ENCODE results near the gene GATA3. TPM values are rescaled to one million over a fixed set of nuclear protein-coding genes. Genes with fewer than 3 reads are reported as not detected.

GATA3 gene
- total RNA-seq, 1 donor = not detected

DNA sequence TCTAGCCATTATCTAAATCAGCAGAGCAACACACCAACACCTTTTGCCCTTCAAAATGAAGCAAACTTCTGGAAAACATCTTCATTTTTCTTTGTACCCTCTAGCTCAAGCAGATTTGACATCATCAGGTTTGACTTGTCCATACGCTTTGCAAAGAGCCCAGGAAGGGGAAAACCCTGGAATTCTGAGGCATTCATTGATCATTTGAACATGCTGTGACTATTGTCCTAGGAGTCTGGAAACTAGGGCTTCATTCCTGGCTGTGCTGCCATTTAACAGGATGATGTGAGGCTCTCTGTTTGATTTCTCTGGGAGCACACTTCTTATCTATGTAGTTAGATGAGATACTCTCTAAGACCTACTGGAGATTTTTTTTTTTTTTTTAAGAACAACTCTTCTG, 23.5 kb downstream of the GATA3 start:
- no peak overlapping the region for H3K4me3 ChIP-seq (ENCODE audit: low read depth, low read length)
- DNase-seq (ENCODE audit: low read depth) = no peak
- TF ChIP-seq, protein P1, sequence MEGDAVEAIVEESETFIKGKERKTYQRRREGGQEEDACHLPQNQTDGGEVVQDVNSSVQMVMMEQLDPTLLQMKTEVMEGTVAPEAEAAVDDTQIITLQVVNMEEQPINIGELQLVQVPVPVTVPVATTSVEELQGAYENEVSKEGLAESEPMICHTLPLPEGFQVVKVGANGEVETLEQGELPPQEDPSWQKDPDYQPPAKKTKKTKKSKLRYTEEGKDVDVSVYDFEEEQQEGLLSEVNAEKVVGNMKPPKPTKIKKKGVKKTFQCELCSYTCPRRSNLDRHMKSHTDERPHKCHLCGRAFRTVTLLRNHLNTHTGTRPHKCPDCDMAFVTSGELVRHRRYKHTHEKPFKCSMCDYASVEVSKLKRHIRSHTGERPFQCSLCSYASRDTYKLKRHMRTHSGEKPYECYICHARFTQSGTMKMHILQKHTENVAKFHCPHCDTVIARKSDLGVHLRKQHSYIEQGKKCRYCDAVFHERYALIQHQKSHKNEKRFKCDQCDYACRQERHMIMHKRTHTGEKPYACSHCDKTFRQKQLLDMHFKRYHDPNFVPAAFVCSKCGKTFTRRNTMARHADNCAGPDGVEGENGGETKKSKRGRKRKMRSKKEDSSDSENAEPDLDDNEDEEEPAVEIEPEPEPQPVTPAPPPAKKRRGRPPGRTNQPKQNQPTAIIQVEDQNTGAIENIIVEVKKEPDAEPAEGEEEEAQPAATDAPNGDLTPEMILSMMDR (IDR thresholded peaks at IDR 0.05; ENCODE audit: insufficient read depth, low read depth, low read length) = no peak

DNA sequence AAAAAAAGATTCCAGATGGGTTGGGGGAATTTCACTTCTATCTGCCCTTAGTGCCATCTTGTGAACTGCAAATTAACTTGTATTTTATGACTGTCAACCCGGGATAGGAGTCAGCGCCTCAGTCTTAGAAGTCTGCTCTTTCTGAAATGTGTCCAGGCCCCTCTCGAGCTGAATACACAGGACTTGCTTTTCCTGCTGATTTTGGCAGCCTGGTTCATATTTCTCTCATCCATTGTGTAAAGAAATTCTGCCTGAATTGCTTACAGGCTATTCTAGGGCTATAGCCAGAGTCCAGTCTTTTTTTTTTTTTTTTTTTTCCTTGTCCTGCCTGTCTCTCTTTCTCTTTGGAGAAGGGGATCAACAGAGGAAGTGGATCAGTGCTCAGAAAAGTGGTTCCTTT, 24.6 kb downstream of the GATA3 start:
- DNase-seq (ENCODE audit: low read depth) = no peak

DNA sequence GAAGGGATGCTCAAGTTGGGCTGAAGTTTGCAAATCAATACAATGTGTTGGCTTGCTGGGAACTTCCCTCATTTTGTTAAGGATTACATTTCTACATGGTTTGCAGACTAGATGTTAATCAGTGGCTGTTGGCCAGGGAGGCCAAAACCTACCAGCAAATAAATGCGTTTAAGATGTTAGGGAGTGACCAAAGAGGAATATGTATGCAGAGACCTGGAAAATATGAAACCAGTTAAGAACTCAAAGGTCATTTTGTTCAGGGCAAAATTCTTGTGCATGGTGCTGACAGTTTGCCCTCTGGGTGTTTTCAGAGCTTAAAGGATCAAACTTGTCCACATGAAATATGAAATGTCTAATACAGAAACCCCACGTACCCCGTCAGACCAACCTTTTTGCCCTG, 30.3 kb downstream of the GATA3 start:
- DNase-seq (ENCODE audit: low read depth) = no peak
- TF ChIP-seq, protein P1 (IDR thresholded peaks at IDR 0.05; ENCODE audit: insufficient read depth, low read depth, low read length) = no peak

More for the DNA sequence above, 24.6 kb downstream of the GATA3 start:
- no peak overlapping the region for H3K4me3 ChIP-seq (ENCODE audit: low read depth, low read length)
- TF ChIP-seq, protein P1 (IDR thresholded peaks at IDR 0.05; ENCODE audit: insufficient read depth, low read depth, low read length) = no peak

DNA sequence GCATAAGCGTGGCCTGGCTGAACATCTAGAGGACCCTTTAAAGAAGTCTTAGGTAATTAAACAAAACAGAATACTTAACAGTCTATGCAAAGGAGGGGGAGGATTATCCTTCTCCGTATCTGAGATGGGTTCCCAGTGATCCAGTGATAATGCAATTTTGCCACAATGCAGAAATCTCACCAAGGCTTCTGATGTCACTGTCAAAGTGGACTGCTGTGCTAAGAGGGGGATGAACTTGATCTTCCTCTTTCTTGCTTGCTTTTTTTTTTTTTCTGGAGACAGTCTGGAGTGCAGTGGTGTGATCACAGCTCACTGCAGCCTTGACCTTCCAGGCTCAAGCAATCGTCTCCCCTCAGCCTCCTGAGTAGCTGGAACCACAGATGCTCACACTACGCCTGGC, 30.8 kb downstream of the GATA3 start:
- TF ChIP-seq, protein P1 (IDR thresholded peaks at IDR 0.05; ENCODE audit: insufficient read depth, low read depth, low read length) = no peak
- H3K4me3 ChIP-seq (ENCODE audit: low read depth, low read length) = no peak overlapping the region
- no peak for DNase-seq (ENCODE audit: low read depth)

More for the DNA sequence above, 30.3 kb downstream of the GATA3 start:
- no peak overlapping the region for H3K4me3 ChIP-seq (ENCODE audit: low read depth, low read length)

DNA sequence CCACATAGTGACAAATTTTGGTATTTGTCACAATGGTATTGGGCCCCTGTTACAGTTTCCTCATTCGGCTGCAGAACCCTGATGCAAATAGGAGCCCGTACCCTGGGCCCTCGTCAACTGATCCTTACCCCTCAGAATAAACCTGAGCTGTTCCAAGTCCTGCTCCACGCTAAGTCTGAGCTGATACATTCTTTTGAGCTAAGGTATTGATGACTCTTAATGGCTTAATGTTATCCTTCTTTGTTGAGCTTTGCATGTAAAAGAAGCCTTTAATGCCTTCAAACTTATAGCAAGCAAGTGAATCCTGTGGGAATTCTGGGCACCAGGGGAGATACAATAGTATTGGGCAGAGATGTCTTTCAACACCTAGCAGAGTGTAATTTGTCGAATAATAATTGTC, 31.8 kb downstream of the GATA3 start:
- TF ChIP-seq, protein P1 (IDR thresholded peaks at IDR 0.05; ENCODE audit: insufficient read depth, low read depth, low read length) = no peak
- H3K4me3 ChIP-seq (ENCODE audit: low read depth, low read length) = no peak overlapping the region
- no peak for DNase-seq (ENCODE audit: low read depth)

DNA sequence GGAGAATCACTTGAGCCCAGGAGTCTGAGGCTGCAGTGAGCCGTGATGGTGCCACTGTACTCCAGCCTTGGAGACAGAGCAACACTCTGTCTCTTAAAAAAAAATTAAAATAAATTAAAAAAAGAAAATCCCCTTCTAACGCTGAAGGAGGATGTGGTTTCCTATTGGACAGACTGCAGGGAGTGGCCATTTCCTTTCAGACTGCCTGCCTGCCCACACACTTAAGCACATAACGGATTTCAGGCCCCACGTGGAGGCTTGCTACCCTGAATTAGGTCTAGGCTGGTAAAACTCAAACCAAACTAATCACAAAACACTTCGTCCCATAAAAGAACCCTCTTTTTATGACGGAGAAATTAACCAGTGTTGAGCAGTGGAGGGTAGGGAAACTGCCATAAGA, 34.0 kb downstream of the GATA3 start:
- TF ChIP-seq, protein P1 (IDR thresholded peaks at IDR 0.05; ENCODE audit: insufficient read depth, low read depth, low read length) = no peak
- no peak for DNase-seq (ENCODE audit: low read depth)
- H3K4me3 ChIP-seq (ENCODE audit: low read depth, low read length) = no peak overlapping the region

DNA sequence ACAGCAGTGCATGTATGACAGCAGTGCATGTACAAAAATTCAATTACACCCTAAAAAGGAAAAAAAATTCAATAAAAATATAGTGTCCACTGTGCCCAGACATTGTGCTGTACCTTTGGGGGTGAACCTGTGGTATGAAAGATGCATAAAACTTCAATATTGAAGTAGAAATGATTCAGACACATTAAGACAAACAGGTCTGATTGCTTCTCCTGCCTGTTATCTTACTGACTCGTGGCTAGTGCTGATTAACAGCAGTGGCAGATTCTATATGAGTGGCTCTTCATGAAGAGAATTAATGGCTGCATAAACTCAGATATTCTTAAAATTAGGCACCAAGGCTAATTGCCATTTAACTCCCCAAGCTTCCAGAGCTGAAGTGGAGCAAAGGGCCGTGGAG, 37.9 kb downstream of the GATA3 start:
- no peak for DNase-seq (ENCODE audit: low read depth)
- H3K4me3 ChIP-seq (ENCODE audit: low read depth, low read length) = no peak overlapping the region
- TF ChIP-seq, protein P1 (IDR thresholded peaks at IDR 0.05; ENCODE audit: insufficient read depth, low read depth, low read length) = no peak

Data from fibroblast of villous mesenchyme (primary cell).